Ureter (tissue), 1 donor: ENCODE data around the gene CLEC18B. TPM values are rescaled to one million over a fixed set of nuclear protein-coding genes. Genes with fewer than 3 reads are reported as not detected.
"Not testable (repeated sequence)": the region's sequence is repeated elsewhere in the genome, so short reads cannot be mapped to it uniquely, and the experiment has no call there.

Experiments
- DNase-seq: peaks from one replicate; pipeline ENCODE4 v3.0.0-alpha.2; 2020; ENCODE audit warnings: low spot score
- total RNA-seq: library from RNA; stranded (reverse); gene quantifications from one replicate; pipeline ENCODE4 v1.2.4, GENCODE V29; 2023
- donor health status: DM: yes; HTN: yes; CAD: no.

The CLEC18B gene
- total RNA-seq, 1 donor from 2014 or later = 2.4 TPM

DNA sequence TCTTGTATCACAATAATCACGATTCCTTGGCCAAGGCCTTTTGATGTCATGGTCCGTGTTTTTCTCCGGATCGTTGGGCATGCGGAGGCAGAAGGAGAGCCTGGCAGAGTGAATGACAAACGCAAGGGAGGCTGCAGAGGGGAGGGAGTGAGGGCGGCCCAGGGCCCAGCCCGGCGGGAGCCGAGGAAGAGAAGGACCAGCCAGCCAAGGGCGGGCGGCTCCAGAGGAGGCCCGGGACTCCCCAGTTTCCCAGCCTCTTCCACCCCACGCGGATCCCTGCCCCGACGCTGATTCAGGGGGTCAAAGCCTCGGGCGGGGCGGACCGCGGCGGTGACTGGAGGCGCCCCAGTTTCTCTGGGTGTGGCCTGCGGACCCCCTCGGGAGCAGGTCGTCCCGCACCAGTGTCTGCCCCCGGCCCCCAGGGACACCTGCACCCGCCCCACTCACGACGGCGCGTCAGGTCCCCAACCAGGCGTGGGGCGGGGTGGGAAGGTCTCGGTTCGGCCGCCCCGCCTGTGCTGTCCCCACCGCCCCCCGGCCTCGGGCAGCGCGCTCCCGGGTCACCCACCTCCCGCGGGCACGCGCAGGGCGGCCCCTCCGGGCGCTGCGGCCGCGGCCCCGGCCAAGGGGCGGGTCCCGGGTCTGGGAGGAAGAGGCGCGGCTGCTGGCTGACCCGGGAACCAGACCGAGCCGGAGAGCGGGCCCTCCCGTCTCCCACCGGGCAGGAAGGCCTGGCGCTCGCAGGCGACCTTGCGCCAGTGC is 14.5 kb downstream of the CLEC18B start:
- DNase-seq = peak; percentile 47

GRCh38 chr16:74404148-74404933 is 16.9 kb downstream of the CLEC18B start:
- not testable (repeated sequence) for DNase-seq

DNA sequence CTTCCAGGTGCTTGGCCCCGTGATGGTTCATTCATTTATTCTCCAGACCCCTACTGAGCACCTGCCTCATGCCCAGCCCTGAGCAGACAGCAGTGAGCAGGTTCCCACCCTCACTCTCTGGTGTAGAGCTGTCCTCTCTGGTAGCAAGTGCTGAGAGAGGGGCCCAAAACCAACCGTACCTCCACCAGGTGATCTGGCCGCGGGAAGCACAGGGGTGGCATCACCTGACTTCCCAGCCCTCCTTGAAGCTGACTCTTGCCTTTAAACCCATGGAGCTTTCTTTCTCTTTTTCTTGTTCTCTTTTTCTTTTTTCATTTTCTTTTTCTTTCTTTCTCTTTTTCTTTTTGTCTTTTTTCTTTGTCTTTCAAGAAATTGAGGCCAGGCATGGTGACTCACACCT is 21.0 kb downstream of the CLEC18B start:
- not testable (repeated sequence) for DNase-seq

GRCh38 chr16:74398212-74398895 is 22.9 kb downstream of the CLEC18B start:
- not testable (repeated sequence) for DNase-seq

DNA sequence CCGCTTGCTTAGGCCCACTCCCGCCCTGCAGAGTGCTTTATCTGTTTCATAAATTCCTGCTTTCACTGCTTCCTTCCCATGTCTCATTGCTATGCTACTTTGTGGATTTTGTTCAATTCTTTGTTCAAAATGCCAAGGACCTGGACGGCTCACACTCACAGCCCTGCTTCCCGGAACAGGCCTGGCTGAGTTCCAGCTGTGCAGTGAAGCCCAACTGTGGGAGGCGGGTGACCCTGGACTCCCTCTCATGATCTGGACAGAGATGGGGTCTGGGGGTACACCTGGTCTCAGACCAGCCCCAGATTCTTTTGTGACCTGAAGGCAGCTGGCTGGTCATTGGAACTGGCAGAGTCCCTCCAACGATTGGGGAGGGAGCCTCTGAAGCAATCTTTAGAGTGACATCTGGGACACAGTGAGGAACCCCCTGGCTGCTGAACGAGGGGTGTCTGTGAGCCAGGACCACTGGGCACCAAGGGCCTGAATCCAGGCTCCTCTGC is 24.7 kb downstream of the CLEC18B start:
- not testable (repeated sequence) for DNase-seq

DNA sequence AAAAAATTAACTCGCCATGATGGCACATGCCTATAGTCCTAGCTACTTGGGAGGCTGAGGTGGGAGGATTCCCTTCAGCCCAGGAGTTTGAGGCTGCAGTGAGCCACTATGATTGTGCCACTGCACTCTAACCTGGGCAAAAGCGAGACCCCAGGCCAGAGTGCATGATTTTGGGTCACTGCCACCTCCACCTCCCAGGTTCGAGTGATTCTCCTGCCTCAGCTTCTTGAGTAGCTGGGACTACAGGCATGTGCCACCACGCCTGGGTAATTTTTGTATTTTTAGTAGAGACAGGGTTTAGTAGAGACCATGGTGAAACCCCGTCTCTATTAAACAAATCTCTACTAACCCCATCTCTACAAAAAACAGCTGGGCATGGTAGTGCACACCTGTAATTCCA is 26.7 kb downstream of the CLEC18B start:
- not testable (repeated sequence) for DNase-seq

DNA sequence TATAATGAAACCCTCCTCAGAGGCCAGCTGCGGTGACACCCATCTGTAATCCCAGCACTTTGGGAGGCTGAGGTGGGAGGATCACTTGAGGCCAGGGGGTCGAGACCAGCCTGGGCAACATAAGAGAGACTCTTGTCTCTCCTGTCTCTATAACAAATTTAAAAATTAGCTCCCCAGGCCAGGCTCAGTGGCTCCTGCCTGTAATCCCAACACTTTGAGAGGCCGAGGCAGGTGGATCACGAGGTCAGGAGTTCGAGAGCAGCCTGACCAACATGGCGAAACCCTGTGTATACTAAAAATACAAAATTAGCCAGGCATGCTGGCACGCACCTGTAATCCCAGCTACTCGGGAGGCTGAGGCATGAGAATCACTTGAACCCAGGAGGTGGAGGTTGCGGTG is 27.1 kb downstream of the CLEC18B start:
- not testable (repeated sequence) for DNase-seq

GRCh38 chr16:74391454-74392050 is 29.7 kb downstream of the CLEC18B start:
- DNase-seq = not testable (repeated sequence)

DNA sequence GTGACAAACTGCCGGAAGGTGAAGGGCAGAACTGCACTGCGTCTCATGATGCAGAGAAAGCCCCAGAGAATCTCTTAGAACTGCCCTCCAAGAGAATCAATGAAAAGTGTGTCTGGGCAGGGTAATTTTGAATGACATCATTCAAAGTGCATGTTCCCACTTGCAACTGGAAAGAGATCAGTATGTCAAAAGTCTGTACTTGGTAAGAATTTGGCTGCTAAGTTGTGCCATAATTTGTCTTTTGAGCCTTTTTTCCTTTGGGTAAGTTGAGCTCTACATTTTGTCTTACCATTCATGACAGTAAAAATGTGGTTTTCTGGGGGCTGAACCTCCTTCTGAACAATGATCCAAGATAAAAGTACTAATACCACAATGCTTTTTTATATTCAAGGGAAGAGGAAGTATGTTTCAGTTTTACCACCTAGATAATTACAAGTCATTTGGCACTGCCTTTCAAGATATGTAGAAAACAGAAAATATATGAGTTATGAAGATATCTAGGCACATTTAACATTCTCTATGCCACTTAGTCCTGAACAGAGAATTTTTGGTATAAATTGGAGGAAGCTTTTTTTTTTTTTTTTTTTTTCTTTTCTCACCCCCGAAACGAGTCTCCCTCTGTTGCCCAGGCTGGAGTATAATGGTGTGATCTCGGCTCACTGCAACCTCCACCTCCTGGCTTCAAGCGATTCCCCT is 38.8 kb downstream of the CLEC18B start:
- DNase-seq = not testable (repeated sequence)

GRCh38 chr16:74373847-74374184 is 47.5 kb downstream of the CLEC18B start:
- DNase-seq = not testable (repeated sequence)

- no peak for DNase-seq
These were observed 48.1 kb downstream of the CLEC18B start for GRCh38 chr16:74372953-74373846.

GRCh38 chr16:74372369-74372768 is 48.9 kb downstream of the CLEC18B start:
- no peak for DNase-seq

DNA sequence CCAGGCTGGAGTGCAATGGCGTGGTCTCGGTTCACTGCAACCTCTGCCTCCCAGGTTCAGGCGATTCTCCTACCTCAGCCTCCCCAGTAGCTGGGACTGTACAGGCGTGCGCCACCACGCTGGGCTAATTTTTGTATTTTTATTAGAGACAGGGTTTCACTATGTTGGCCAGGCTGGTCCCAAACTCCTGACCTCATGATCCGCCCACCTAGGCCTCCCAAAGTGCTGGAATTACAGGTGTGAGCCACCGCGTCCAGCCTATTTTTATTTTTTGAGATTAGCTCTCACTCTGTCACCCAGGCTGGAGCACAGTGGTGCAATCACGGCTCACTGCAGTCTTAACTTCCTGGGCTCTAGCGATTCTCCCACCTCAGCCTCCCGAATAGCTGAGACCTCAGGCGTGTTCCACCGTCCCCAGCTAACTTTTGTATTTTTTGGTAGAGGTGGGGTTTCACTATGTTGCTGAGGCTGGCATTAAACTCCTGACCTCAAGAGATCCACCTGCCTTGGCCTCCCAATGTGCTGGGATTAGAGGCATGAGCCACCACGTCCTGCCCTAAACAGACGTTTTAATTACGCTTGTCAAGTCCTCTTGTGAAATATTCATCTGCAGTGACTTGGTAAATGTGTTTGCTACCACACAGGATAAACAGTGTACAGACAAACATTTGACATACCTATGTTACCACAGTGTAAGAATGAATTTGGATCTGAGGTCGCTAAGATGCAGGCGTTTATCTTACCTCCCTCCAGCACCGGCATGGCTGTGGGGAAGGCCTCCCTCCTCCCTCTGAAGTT is 50.7 kb downstream of the CLEC18B start:
- DNase-seq = not testable (repeated sequence)

DNA sequence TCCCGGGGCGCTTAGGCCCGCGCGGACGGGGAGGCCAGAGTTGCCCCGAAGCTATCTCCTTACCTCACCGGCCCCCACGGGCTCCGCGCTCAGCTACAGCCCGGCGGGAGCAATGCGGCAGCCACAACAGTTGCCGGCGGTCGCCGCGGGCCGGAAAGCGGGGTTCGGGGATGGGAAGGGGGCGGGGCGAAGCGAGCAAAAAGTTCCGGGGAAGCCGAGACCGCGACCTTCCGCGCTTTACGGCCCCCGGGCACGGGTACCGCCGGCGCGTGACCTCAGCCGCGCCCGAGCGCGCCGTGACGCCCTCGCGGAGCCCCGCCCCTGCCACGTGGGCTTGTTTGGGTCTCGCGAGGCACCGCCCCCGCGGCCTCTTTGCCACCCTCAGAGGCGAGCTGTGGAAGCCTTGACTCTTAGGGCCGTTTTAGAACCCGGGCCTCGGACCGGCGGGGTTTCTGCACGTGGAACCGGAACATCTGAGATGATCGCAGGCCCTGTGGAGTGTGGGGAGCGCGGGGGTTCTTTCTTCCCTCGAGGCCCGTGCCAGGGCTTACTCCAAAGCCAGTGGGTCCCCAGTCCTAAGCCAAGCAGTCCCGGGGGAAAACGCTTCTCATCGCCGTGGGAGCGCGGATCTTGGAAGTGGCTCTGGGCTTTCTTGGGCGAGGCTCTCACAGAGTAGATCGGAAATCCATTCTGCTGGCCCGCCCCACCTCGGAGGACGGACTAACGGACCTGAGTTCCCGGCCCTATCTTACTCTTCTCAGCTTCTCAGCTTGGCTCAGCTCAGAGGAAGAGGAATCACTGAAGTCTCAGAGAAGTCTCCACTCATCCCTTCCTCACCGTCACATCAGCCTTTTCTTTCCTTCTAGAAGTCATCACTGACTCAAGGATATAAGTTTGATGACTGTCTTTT is 53.0 kb downstream of the CLEC18B start:
- DNase-seq = peak; percentile 99

- peak; percentile 73 for DNase-seq
These were observed 53.7 kb downstream of the CLEC18B start for GRCh38 chr16:74367469-74368001.

GRCh38 chr16:74361646-74362610 is 59.4 kb downstream of the CLEC18B start:
- DNase-seq = not testable (repeated sequence)
